CD8-positive, alpha-beta memory T cell (primary cell): ENCODE measurements around the gene BCCIP. TPM values are rescaled to one million over a fixed set of nuclear protein-coding genes. Genes with fewer than 3 reads are reported as not detected.
A peak's percentile ranks its signal among the peaks of the same experiment; 100 is the strongest.

Source experiments
- CTCF ChIA-PET: fragments of 350-600 bp; sonication (Branson Sonifier 250); formaldehyde crosslinking; loops from one replicate; lab custom pipeline; 2021; ENCODE audit warnings: antibody characterized with exemption; lab: Charles Lee
- POLR2A ChIA-PET: fragments of 350-600 bp; sonication (Branson Sonifier 250); formaldehyde crosslinking; loops from one replicate; lab custom pipeline; 2021; ENCODE audit warnings: antibody characterized with exemption; lab: Charles Lee
- DNase-seq, 5 donors: peaks; one replicate each; pipeline versions ENCODE4 v3.0.0 to v3.0.0-alpha.2; 2020 to 2022; ENCODE audit warnings: mixed read lengths in 1 of 5
- H3K27ac ChIP-seq: one replicate; pipeline ENCODE4 v1.7.0; 2013; ENCODE audit warnings: low read depth, mild to moderate bottlenecking, low read length, moderate library complexity
- H3K27me3 ChIP-seq: 2 replicates; pipeline ENCODE4 v1.7.0; 2013; ENCODE audit warnings: low read length, mild to moderate bottlenecking; ENCODE audit not compliant: insufficient read depth, poor library complexity, severe bottlenecking
- H3K36me3 ChIP-seq: 2 replicates; pipeline ENCODE4 v1.7.0; 2013; ENCODE audit warnings: mild to moderate bottlenecking, low read length, moderate library complexity; ENCODE audit not compliant: insufficient read depth
- H3K4me1 ChIP-seq: 2 replicates; pipeline ENCODE4 v1.7.0; 2013; ENCODE audit warnings: mild to moderate bottlenecking, low read length, moderate library complexity; ENCODE audit not compliant: insufficient read depth
- H3K4me3 ChIP-seq: 2 replicates; pipeline ENCODE4 v1.7.0; 2013; ENCODE audit warnings: mild to moderate bottlenecking, low read length
- H3K9me3 ChIP-seq: 2 replicates; pipeline ENCODE4 v1.7.0; 2013; ENCODE audit warnings: mild to moderate bottlenecking, low read length
- H3K27ac Mint-ChIP-seq, 8 donors: one replicate each; pipeline ENCODE4 v1.8.0; 2020 to 2021; ENCODE audit warnings: mixed read lengths in 8 of 8, mild to moderate bottlenecking in 6 of 8, inconsistent platforms in 3 of 8, moderate library complexity in 3 of 8
- H3K27me3 Mint-ChIP-seq, 2 donors: one replicate each; pipeline ENCODE4 v1.8.0; 2020 to 2021; ENCODE audit warnings: mixed read lengths in 2 of 2, mild to moderate bottlenecking in 1 of 2, moderate library complexity in 1 of 2
- H3K36me3 Mint-ChIP-seq, 3 donors: one replicate each; pipeline ENCODE4 v1.8.0; 2020 to 2021; ENCODE audit warnings: mixed read lengths in 3 of 3, inconsistent platforms in 1 of 3, mild to moderate bottlenecking in 1 of 3
- H3K4me1 Mint-ChIP-seq, 3 donors: one replicate each; pipeline ENCODE4 v1.8.0; 2020 to 2021; ENCODE audit warnings: mixed read lengths in 3 of 3, inconsistent platforms in 1 of 3, mild to moderate bottlenecking in 1 of 3
- H3K4me3 Mint-ChIP-seq, 7 donors: one replicate each; pipeline ENCODE4 v1.8.0; 2020 to 2021; ENCODE audit warnings: mixed read lengths in 7 of 7, mild to moderate bottlenecking in 6 of 7, moderate library complexity in 4 of 7, inconsistent platforms in 2 of 7
- H3K9me3 Mint-ChIP-seq, 5 donors: one replicate each; pipeline ENCODE4 v1.8.0; 2020 to 2022; ENCODE audit warnings: mixed read lengths in 5 of 5, mild to moderate bottlenecking in 3 of 5, moderate library complexity in 2 of 5, inconsistent platforms in 1 of 5
- polyA plus RNA-seq: library from polyadenylated mRNA; unstranded; fragments of 300-500 nt; fragmentation: Illumina TruSeq; gene quantifications from one replicate; pipeline ENCODE4 v1.2.3, GENCODE V29; 2021
- total RNA-seq, 2 experiments: library from RNA; stranded (reverse); gene quantifications; one replicate each; pipeline ENCODE4 v1.2.3, GENCODE V29; 2021

Gene BCCIP
- total and polyA plus RNA-seq, 3 experiments from 2014 or later = 84.4 to 130 (median 129) TPM

DNA sequence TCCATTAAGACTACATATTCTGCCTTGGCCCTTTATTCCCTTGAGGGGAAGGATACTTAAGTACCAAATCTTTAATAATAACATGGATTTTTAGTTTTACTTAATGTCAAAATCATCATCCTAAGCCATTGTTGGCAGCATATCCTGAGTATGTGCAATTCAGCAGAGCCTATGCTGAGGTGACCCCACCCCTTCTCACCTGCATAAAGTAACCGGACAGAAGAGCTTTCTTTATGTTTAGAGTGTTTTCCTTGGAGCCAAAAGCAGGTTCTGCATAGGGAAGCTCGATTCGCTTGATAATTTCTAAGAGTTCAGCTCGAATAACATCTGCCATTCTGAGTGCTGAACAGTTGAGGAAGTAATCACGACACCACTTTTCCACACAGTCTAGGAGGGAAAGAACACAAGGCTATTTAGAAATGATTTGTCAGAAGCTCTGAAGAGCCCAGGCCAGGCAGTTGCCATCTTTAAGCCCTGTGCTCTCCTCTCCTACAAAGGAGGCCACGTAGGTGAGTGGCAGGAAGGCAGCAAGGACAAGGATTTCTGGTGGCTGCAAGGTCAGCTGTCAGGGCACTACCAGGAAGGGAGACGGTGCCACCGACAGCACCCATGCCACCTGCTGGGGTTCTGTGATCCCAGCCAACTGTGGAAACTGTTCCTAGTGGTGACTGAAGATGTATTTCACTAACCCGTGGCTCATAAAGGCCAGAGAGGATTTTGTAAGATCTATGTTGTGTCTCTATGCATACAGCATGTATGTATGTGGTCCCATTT is 15.6 kb downstream of the BCCIP start:
- H3K27me3 ChIP-seq = no peaks in the 10 kb centered on the region
- POLR2A ChIA-PET = no interaction called here
- Mint-ChIP-seq H3K4me3 (no peak overlapping the region), H3K27ac (peak overlapping the region in 1 of 8 donors; percentile 41), H3K9me3 (no peaks in the 10 kb centered on the region), H3K27me3 (no peaks in the 10 kb centered on the region), H3K4me1 (no peaks in the 10 kb centered on the region), H3K36me3 (peaks cover 0 to 78% (median 24%) of the 10 kb centered on the region in 3 donors)
- peaks cover 21% of the 10 kb centered on the region for H3K36me3 ChIP-seq
- H3K9me3 ChIP-seq = no peaks in the 10 kb centered on the region
- DNase-seq = no peak
- no peak overlapping the region for H3K4me3 ChIP-seq
- H3K27ac ChIP-seq = no peak overlapping the region
- CTCF ChIA-PET = no interaction called here
- no peaks in the 10 kb centered on the region for H3K4me1 ChIP-seq

DNA sequence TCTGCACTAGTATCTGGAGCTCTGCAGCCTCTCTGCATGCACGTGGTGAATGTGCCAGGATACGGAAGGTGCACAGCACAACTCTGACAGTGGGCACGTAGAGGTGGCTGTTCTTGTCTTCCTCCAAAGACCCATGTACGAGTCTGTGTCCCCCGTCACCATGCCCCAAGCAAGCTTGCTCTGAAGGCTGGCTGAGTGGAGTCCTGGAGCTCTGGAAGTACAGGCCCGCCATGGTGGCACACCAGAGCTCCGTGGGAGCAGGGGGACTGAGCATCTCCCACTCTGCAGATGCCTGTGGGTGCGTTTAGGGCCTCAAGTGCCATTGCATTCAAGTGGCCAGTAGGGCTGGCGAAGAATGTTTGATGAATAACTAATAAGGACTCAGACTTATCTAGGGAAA is 17.1 kb downstream of the BCCIP start:
- no peak overlapping the region for H3K27ac Mint-ChIP-seq
- CTCF ChIA-PET = no interaction called here

DNA sequence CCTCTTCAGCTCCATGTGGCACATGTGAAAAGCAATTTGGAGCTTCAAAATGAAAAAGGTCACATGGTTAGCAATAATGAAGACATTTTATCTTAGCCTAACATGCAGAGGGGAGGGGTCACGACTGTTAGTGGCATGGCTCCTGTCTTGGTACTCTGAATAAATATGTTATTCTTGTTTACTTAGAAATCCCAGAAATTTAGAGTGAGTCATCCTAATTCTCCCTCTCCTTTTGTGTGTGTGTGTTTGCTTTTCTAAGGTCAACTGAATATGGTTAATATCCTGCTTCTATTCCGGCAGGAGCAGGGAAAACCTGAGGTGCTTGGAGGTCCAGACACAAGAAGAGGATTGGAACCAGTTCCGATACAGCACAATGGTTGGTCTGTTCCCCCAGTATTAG is 17.6 kb downstream of the BCCIP start:
- no peaks in the 10 kb centered on the region for H3K9me3 Mint-ChIP-seq
- no peak overlapping the region for H3K4me3 Mint-ChIP-seq
- Histone ChIP-seq H3K27me3 (no peaks in the 10 kb centered on the region), H3K36me3 (peaks cover 13% of the 10 kb centered on the region), H3K9me3 (no peaks in the 10 kb centered on the region), H3K4me1 (no peaks in the 10 kb centered on the region), H3K4me3 (no peak overlapping the region), H3K27ac (no peak overlapping the region)
- no peaks in the 10 kb centered on the region for H3K27me3 Mint-ChIP-seq
- ChIA-PET POLR2A (no interaction called here), CTCF (no interaction called here)
- DNase-seq = no peak
- H3K4me1 Mint-ChIP-seq = no peaks in the 10 kb centered on the region
- H3K27ac Mint-ChIP-seq = no peak overlapping the region
- H3K36me3 Mint-ChIP-seq = peaks cover 0 to 70% (median 15%) of the 10 kb centered on the region in 3 donors

More for the DNA sequence above, 17.1 kb downstream of the BCCIP start:
- no peak for DNase-seq
- Histone ChIP-seq H3K27ac (no peak overlapping the region), H3K4me1 (no peaks in the 10 kb centered on the region), H3K36me3 (peaks cover 17% of the 10 kb centered on the region), H3K27me3 (no peaks in the 10 kb centered on the region), H3K9me3 (no peaks in the 10 kb centered on the region), H3K4me3 (no peak overlapping the region)
- Mint-ChIP-seq H3K36me3 (peaks cover 0 to 73% (median 20%) of the 10 kb centered on the region in 3 donors), H3K27me3 (no peaks in the 10 kb centered on the region), H3K4me3 (peak overlapping the region in 1 of 7 donors; percentile 54), H3K4me1 (no peaks in the 10 kb centered on the region), H3K9me3 (no peaks in the 10 kb centered on the region)
- POLR2A ChIA-PET = no interaction called here

DNA sequence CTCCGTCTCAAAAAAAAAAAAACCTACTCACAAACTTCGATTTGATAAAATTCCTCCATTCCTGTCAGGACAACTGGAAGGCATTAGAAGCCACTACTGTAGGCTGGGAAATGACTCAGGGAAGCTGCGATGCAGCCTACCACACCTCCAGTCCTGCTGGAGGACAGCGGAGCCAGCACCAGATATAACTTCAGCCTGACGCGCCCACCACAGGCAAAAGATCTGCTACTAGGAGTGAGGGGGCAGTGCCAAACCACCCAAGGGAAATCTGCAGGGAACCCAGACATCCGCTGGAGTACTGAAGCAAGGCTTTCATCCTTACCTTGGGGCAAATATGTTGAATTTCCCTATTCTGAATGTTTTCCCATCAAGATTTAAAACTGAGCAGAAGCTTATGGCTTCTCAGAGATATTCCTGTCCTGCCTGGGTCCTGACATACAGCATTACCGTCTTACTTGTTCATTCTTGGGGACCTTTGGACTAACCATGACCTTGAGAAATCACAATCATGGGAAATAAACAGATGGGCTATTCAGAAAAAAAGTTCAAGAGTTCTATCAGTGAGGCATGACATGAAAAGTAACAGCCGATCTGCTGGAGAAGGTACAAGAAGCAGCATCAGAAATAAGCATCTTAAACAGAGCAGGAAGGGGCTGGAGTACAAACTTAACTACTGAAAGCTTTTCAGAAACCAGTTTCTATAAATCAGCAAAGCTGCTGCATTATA is 20.4 kb downstream of the BCCIP start:
- H3K36me3 Mint-ChIP-seq = peaks cover 0 to 61% (median 7%) of the 10 kb centered on the region in 3 donors
- ChIA-PET CTCF (no interaction called here), POLR2A (interaction anchor here (0.7 kb wide), 1 partner anchor 1111 kb away, joined by 3 read pairs; no protein-coding TSS in a partner anchor)
- Histone ChIP-seq H3K4me1 (no peaks in the 10 kb centered on the region), H3K4me3 (no peak overlapping the region), H3K36me3 (no peaks in the 10 kb centered on the region), H3K27ac (no peak overlapping the region), H3K9me3 (no peaks in the 10 kb centered on the region), H3K27me3 (no peaks in the 10 kb centered on the region)
- peak overlapping the region in 2 of 8 donors; percentile 36 to 75 for H3K27ac Mint-ChIP-seq
- H3K27me3 Mint-ChIP-seq = no peaks in the 10 kb centered on the region
- H3K9me3 Mint-ChIP-seq = no peaks in the 10 kb centered on the region
- H3K4me3 Mint-ChIP-seq = no peak overlapping the region
- no peak for DNase-seq
- H3K4me1 Mint-ChIP-seq = no peaks in the 10 kb centered on the region

DNA sequence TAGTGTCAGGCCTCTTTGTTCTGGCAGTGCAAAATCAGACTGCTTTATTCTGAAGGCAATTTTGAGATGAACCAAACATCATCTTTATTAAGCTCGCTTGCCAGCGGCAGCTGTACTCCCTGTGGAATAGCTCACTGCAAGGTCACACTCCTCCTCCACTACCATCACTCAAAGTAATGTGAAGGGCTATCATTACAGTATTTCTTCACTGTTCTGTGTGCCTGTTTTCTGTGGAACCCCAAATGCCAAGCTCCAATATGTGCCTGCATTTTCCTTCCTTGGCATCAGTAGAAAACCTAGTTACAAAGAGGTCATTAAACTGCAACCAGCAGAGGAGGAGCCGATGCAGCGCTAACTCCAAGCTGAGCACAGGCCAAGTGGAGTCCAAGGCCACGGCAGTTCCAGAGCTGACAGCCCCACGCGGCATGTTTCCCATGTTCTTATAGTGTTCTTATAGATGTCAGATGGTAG is 21.4 kb downstream of the BCCIP start:
- Histone ChIP-seq H3K36me3 (no peaks in the 10 kb centered on the region), H3K27me3 (no peaks in the 10 kb centered on the region), H3K4me1 (no peaks in the 10 kb centered on the region), H3K9me3 (no peaks in the 10 kb centered on the region), H3K27ac (no peak overlapping the region), H3K4me3 (no peak overlapping the region)
- Mint-ChIP-seq H3K27ac (peak overlapping the region in 1 of 8 donors; percentile 36), H3K9me3 (no peaks in the 10 kb centered on the region), H3K4me3 (no peak overlapping the region), H3K27me3 (no peaks in the 10 kb centered on the region), H3K4me1 (no peaks in the 10 kb centered on the region), H3K36me3 (peaks cover 0 to 61% (median 7%) of the 10 kb centered on the region in 3 donors)
- POLR2A ChIA-PET = no interaction called here
- DNase-seq = no peak
- CTCF ChIA-PET = no interaction called here

DNA sequence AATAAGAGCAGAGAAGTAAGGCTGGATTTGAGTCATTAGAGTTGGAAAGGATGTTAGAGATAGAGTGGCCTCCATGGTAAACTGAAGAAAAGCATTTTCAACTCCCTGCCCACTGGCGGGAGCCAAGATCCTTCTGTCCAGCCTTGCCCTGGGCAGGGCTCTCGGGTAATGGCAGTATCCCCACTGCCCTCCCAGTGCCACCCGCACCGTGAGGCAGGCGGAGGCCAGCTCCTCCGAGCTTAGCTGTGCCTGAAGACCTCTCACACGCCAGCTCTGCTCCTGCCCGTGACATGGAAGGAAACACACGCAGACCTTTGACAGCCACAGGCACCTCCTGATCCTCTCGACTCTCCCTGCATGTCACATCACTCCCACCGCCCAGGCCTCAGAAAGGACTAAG is 22.3 kb downstream of the BCCIP start:
- Histone ChIP-seq H3K4me3 (no peak overlapping the region), H3K9me3 (no peaks in the 10 kb centered on the region), H3K27me3 (no peaks in the 10 kb centered on the region), H3K36me3 (no peaks in the 10 kb centered on the region), H3K27ac (no peak overlapping the region), H3K4me1 (no peaks in the 10 kb centered on the region)
- no peak overlapping the region for H3K4me3 Mint-ChIP-seq
- no peak for DNase-seq
- ChIA-PET POLR2A (no interaction called here), CTCF (no interaction called here)
- no peaks in the 10 kb centered on the region for H3K27me3 Mint-ChIP-seq
- no peak overlapping the region for H3K27ac Mint-ChIP-seq
- peaks cover 0 to 3% (median 0%) of the 10 kb centered on the region in 3 donors for H3K4me1 Mint-ChIP-seq
- H3K36me3 Mint-ChIP-seq = peaks cover 2 to 54% (median 6%) of the 10 kb centered on the region in 3 donors
- H3K9me3 Mint-ChIP-seq = no peaks in the 10 kb centered on the region

DNA sequence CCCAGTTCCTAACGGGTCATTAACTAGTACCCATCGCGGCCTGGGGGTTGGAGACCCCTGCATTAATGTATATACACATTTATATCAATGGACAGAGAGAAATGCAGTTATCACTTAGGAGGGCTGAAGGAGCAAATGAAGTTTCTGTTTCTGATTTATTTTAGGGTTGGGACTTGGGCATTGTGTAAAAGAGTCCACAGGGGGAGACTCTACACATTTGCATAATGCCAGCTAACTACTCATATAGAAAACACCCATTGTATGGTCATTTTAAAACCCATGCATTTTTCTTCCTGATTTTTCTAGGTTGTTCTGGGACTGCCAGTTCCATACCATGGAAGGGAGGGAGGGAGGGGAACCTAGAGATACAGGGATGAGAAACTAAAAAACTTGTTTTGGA is 23.5 kb downstream of the BCCIP start:
- no peak for DNase-seq
- POLR2A ChIA-PET = no interaction called here
- H3K27ac ChIP-seq = no peak overlapping the region
- peaks cover 0 to 4% (median 0%) of the 10 kb centered on the region in 3 donors for H3K4me1 Mint-ChIP-seq
- peaks cover 3 to 52% (median 8%) of the 10 kb centered on the region in 3 donors for H3K36me3 Mint-ChIP-seq
- no peaks in the 10 kb centered on the region for H3K9me3 Mint-ChIP-seq
- no peaks in the 10 kb centered on the region for H3K27me3 Mint-ChIP-seq
- CTCF ChIA-PET = no interaction called here
- no peak overlapping the region for H3K4me3 Mint-ChIP-seq
- no peak overlapping the region for H3K4me3 ChIP-seq
- no peaks in the 10 kb centered on the region for H3K9me3 ChIP-seq
- H3K36me3 ChIP-seq = no peaks in the 10 kb centered on the region
- peak overlapping the region in 1 of 8 donors; percentile 82 for H3K27ac Mint-ChIP-seq
- H3K4me1 ChIP-seq = no peaks in the 10 kb centered on the region
- no peaks in the 10 kb centered on the region for H3K27me3 ChIP-seq

DNA sequence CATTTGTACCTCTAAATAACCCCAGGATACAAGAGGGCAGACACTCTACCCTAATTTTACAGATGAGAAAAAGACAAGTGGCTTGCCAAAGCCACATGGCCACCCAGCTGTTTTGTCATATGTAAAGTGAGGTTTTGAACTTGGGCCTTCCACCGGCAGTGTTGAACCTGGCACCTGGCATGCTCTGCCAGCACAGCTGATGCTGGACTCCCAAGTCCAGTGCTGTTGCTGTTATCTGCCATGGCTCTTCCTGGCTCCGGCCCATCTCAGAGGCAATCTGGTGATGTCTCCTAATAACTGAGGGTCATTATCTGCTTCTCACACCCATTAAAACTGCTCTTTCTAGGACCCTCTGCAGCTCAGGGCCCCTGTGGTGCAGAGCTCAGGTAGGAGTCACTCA is 25.0 kb downstream of the BCCIP start:
- no peak overlapping the region for H3K27ac ChIP-seq
- no peaks in the 10 kb centered on the region for H3K9me3 ChIP-seq
- H3K4me3 ChIP-seq = no peak overlapping the region
- H3K27me3 ChIP-seq = no peaks in the 10 kb centered on the region
- no peak overlapping the region for H3K4me3 Mint-ChIP-seq
- no peak for DNase-seq
- H3K27me3 Mint-ChIP-seq = no peaks in the 10 kb centered on the region
- no peaks in the 10 kb centered on the region for H3K4me1 ChIP-seq
- ChIA-PET CTCF (no interaction called here), POLR2A (no interaction called here)
- H3K4me1 Mint-ChIP-seq = peaks cover 0 to 4% (median 0%) of the 10 kb centered on the region in 3 donors
- no peaks in the 10 kb centered on the region for H3K9me3 Mint-ChIP-seq
- H3K36me3 ChIP-seq = no peaks in the 10 kb centered on the region
- H3K36me3 Mint-ChIP-seq = peaks cover 3 to 55% (median 8%) of the 10 kb centered on the region in 3 donors
- H3K27ac Mint-ChIP-seq = no peak overlapping the region
